Measurements from ENCODE around the gene DYNLT5.

The DYNLT5 gene

GRCh38 chr1:66809245-66809644 lies 57.0 kb downstream of the DYNLT5 start:
- Histone ChIP-seq H3K9me3 (ENCODE audit: severe bottlenecking) (no peaks in the 10 kb centered on the region), H3K27ac (no peak overlapping the region), H3K4me3 (ENCODE audit: low read depth, low read length) (no peak overlapping the region), H3K36me3 (no peaks in the 10 kb centered on the region), H3K27me3 (ENCODE audit: insufficient read depth, low read depth, severe bottlenecking) (no peaks in the 10 kb centered on the region)
- no peak for DNase-seq
- TF ChIP-seq, protein P1, sequence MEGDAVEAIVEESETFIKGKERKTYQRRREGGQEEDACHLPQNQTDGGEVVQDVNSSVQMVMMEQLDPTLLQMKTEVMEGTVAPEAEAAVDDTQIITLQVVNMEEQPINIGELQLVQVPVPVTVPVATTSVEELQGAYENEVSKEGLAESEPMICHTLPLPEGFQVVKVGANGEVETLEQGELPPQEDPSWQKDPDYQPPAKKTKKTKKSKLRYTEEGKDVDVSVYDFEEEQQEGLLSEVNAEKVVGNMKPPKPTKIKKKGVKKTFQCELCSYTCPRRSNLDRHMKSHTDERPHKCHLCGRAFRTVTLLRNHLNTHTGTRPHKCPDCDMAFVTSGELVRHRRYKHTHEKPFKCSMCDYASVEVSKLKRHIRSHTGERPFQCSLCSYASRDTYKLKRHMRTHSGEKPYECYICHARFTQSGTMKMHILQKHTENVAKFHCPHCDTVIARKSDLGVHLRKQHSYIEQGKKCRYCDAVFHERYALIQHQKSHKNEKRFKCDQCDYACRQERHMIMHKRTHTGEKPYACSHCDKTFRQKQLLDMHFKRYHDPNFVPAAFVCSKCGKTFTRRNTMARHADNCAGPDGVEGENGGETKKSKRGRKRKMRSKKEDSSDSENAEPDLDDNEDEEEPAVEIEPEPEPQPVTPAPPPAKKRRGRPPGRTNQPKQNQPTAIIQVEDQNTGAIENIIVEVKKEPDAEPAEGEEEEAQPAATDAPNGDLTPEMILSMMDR (IDR thresholded peaks at IDR 0.05; ENCODE audit: low read depth, low read length): no peak

- Histone ChIP-seq H3K9me3 (ENCODE audit: severe bottlenecking) (no peaks in the 10 kb centered on the region), H3K27ac (no peak overlapping the region), H3K4me3 (ENCODE audit: low read depth, low read length) (no peak overlapping the region), H3K36me3 (no peaks in the 10 kb centered on the region), H3K27me3 (ENCODE audit: insufficient read depth, low read depth, severe bottlenecking) (no peaks in the 10 kb centered on the region)
- TF ChIP-seq, protein P1 (IDR thresholded peaks at IDR 0.05; ENCODE audit: low read depth, low read length): no peak
- no peak for DNase-seq
These were observed 57.6 kb downstream of the DYNLT5 start for GRCh38 chr1:66809736-66810326.

DNA sequence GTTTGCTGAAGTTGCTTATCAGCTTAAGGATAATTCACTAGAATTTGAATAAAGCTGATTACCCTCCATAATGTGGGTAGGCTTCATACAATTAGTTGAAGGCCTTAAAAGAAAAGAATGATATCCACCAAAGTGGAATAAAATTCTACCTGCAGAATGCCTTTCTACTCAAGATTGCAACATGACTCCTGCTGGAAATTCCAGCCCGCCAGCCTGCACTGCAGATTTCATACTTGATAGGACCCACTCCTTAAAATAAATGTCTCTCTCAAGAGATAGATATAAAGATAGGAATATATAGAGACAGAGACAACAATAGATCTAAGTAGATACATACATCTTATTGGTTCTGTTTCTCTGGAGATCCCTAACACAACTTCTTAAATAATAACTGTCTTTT lies 72.5 kb downstream of the DYNLT5 start:
- no peaks in the 10 kb centered on the region for H3K27me3 ChIP-seq (ENCODE audit: insufficient read depth, low read depth, severe bottlenecking)

More for the DNA sequence above, 72.5 kb downstream of the DYNLT5 start:
- TF ChIP-seq, protein P1 (IDR thresholded peaks at IDR 0.05; ENCODE audit: low read depth, low read length): no peak
- no peak for DNase-seq
- no peak overlapping the region for H3K27ac ChIP-seq
- H3K9me3 ChIP-seq (ENCODE audit: severe bottlenecking): no peaks in the 10 kb centered on the region
- H3K4me3 ChIP-seq (ENCODE audit: low read depth, low read length): no peak overlapping the region
- H3K36me3 ChIP-seq: no peaks in the 10 kb centered on the region

Data from WERI-Rb-1 (cell line).